IMR-90 (cell line): ENCODE measurements around the gene SUPT3H. TPM values are rescaled to one million over a fixed set of nuclear protein-coding genes. Genes with fewer than 3 reads are reported as not detected.

Experiments used
- ATAC-seq: fragments of 200-7000 bp; cut with Tn5 transposase; 2 replicates; pipeline ENCODE4 v1.9.1; 2020; ENCODE audit warnings: low read depth, mild to moderate bottlenecking, moderate library complexity
- BruUV-seq: library from RNA; stranded (reverse); fragments of 400-500 nt; replicated peaks from 2 replicates; lab custom pipeline; 2021; lab: Mats Ljungman, UMichigan
- CTCF ChIA-PET: fragments of 300-600 bp; formaldehyde crosslinking; extraction: SDS; loops from one replicate; lab custom pipeline; 2021; ENCODE audit warnings: antibody characterized with exemption; lab: Yijun Ruan, JAX
- POLR2A ChIA-PET: fragments of 300-600 bp; sonication (Branson Sonifier 250); formaldehyde crosslinking; loops from one replicate; lab custom pipeline; 2022; ENCODE audit warnings: antibody characterized with exemption; ENCODE audit not compliant: unreplicated experiment; lab: Charles Lee
- DNase-seq: peaks from one replicate; pipeline ENCODE4 v3.0.0; 2013
- H2AFZ ChIP-seq: replicated peaks from 2 replicates; pipeline ENCODE3; 2013; ENCODE audit warnings: low read length, mild to moderate bottlenecking; ENCODE audit not compliant: poor library complexity
- H2AK5ac ChIP-seq: 2 replicates; pipeline ENCODE4 v1.6.1; 2013; ENCODE audit warnings: low read depth, low read length, inconsistent platforms
- H2AK9ac ChIP-seq: replicated peaks from 2 replicates; pipeline ENCODE3; 2013; ENCODE audit warnings: mild to moderate bottlenecking, low read depth, low read length, moderate library complexity; ENCODE audit not compliant: poor library complexity
- H2BK120ac ChIP-seq: 2 replicates; pipeline ENCODE4 v1.6.1; 2013; ENCODE audit warnings: low read depth, low read length, inconsistent platforms
- H2BK15ac ChIP-seq: 3 replicates; pipeline ENCODE4 v1.6.1; 2013; ENCODE audit warnings: low read depth, low read length, inconsistent platforms
- H2BK20ac ChIP-seq: 2 replicates; pipeline ENCODE4 v1.6.1; 2013; ENCODE audit warnings: low read depth, mild to moderate bottlenecking, inconsistent platforms, low read length, moderate library complexity
- H2BK5ac ChIP-seq: 2 replicates; pipeline ENCODE4 v1.6.1; 2013; ENCODE audit warnings: mild to moderate bottlenecking, low read depth, low read length, inconsistent platforms; ENCODE audit not compliant: poor library complexity, severe bottlenecking
- H3K14ac ChIP-seq: replicated peaks from 2 replicates; pipeline ENCODE4 v1.6.1; 2013; ENCODE audit warnings: low read depth, low read length, inconsistent platforms
- H3K18ac ChIP-seq: 2 replicates; pipeline ENCODE4 v1.6.1; 2013; ENCODE audit warnings: low read depth, low read length, control low read depth
- H3K23ac ChIP-seq: 2 replicates; pipeline ENCODE4 v1.6.1; 2013; ENCODE audit warnings: low read depth, low read length, inconsistent platforms
- H3K27ac ChIP-seq: 2 replicates; pipeline ENCODE4 v1.5.1; 2013; ENCODE audit warnings: mild to moderate bottlenecking, control low read depth, low read length; ENCODE audit not compliant: insufficient read depth
- H3K27me3 ChIP-seq: 2 replicates; pipeline ENCODE4 v1.6.1; 2013; ENCODE audit warnings: low read length; ENCODE audit not compliant: control insufficient read depth, insufficient read depth
- H3K36me3 ChIP-seq: 2 replicates; pipeline ENCODE4 v1.6.1; 2013; ENCODE audit warnings: low read length, mixed read lengths; ENCODE audit not compliant: control insufficient read depth, insufficient read depth
- H3K4ac ChIP-seq: 2 replicates; pipeline ENCODE4 v1.6.1; 2013; ENCODE audit warnings: low read depth, low read length, inconsistent platforms
- H3K4me1 ChIP-seq: 2 replicates; pipeline ENCODE4 v1.6.1; 2013; ENCODE audit warnings: low read length, mixed read lengths; ENCODE audit not compliant: control insufficient read depth, insufficient read depth
- H3K4me2 ChIP-seq: 2 replicates; pipeline ENCODE4 v1.6.1; 2013; ENCODE audit warnings: low read depth, mild to moderate bottlenecking, control low read depth, low read length, moderate library complexity
- H3K4me3 ChIP-seq: 2 replicates; pipeline ENCODE4 v1.5.1; 2013; ENCODE audit warnings: low read depth, mild to moderate bottlenecking, control low read depth, low read length, moderate library complexity; ENCODE audit not compliant: insufficient read depth
- H3K56ac ChIP-seq: 2 replicates; pipeline ENCODE4 v1.6.1; 2013; ENCODE audit warnings: low read length, inconsistent platforms; ENCODE audit not compliant: insufficient read depth; ENCODE audit errors: extremely low read depth
- H3K79me1 ChIP-seq, 2 experiments: 2 replicates each; pipeline ENCODE4 v1.6.1; 2013; ENCODE audit warnings: low read length in 2 of 2, inconsistent platforms in 1 of 2, low read depth in 1 of 2
- H3K9ac ChIP-seq: 2 replicates; pipeline ENCODE4 v1.6.1; 2013; ENCODE audit warnings: low read depth, low read length, control low read depth
- H3K9me1 ChIP-seq: 2 replicates; pipeline ENCODE4 v1.6.1; 2013; ENCODE audit warnings: low read length, inconsistent platforms; ENCODE audit not compliant: insufficient read depth
- H3K9me3 ChIP-seq: 2 replicates; pipeline ENCODE4 v1.6.1; 2013; ENCODE audit warnings: low read length; ENCODE audit not compliant: control insufficient read depth, insufficient read depth
- H4K20me1 ChIP-seq: 2 replicates; pipeline ENCODE4 v1.6.1; 2013; ENCODE audit warnings: low read length, inconsistent platforms; ENCODE audit not compliant: insufficient read depth
- H4K5ac ChIP-seq: 2 replicates; pipeline ENCODE4 v1.6.1; 2013; ENCODE audit warnings: mild to moderate bottlenecking, low read depth, low read length, control low read depth
- H4K8ac ChIP-seq, 2 experiments: 2 replicates each; pipeline ENCODE4 v1.6.1; 2013; ENCODE audit warnings: low read depth in 2 of 2, low read length in 2 of 2, control low read depth in 1 of 2, inconsistent platforms in 1 of 2
- H4K91ac ChIP-seq: 2 replicates; pipeline ENCODE4 v1.6.1; 2013; ENCODE audit warnings: low read depth, low read length, inconsistent platforms; ENCODE audit not compliant: insufficient read depth
- BHLHE40 ChIP-seq: fragments of 150-350 bp; IDR thresholded peaks from 2 replicates; pipeline ENCODE4 v1.6.1; 2016; ENCODE audit warnings: mild to moderate bottlenecking, low read depth, low read length
- CEBPB ChIP-seq: IDR thresholded peaks from 2 replicates; pipeline ENCODE4 v1.6.1; 2012; ENCODE audit warnings: low read depth, low read length, improper control_type of control experiment
- CHD1 ChIP-seq: IDR thresholded peaks from 2 replicates; pipeline ENCODE4 v1.6.1; 2012; ENCODE audit warnings: low read depth, low read length, improper control_type of control experiment
- FOS ChIP-seq: fragments of 150-350 bp; IDR thresholded peaks from 2 replicates; pipeline ENCODE4 v1.6.1; 2016; ENCODE audit warnings: low read depth, low read length
- MAFK ChIP-seq: IDR thresholded peaks from 2 replicates; pipeline ENCODE4 v1.6.1; 2012; ENCODE audit warnings: low read depth, low read length, improper control_type of control experiment
- MAZ ChIP-seq: IDR thresholded peaks from 2 replicates; pipeline ENCODE4 v1.6.1; 2012; ENCODE audit warnings: low read depth, mild to moderate bottlenecking, low read length, improper control_type of control experiment, moderate library complexity, borderline replicate concordance
- MXI1 ChIP-seq: IDR thresholded peaks from 2 replicates; pipeline ENCODE4 v1.6.1; 2012; ENCODE audit warnings: low read depth, mild to moderate bottlenecking, low read length, moderate library complexity, borderline replicate concordance
- NFE2L2 ChIP-seq: fragments of 150-350 bp; IDR thresholded peaks from 2 replicates; pipeline ENCODE4 v1.6.1; 2016; ENCODE audit warnings: low read depth, mild to moderate bottlenecking, low read length
- POLR2A ChIP-seq: IDR thresholded peaks from 2 replicates; pipeline ENCODE4 v1.6.1; 2012; ENCODE audit warnings: mild to moderate bottlenecking, low read depth, low read length
- RAD21 ChIP-seq: IDR thresholded peaks from 2 replicates; pipeline ENCODE4 v1.6.1; 2012; ENCODE audit warnings: low read length, improper control_type of control experiment
- RCOR1 ChIP-seq: IDR thresholded peaks from 2 replicates; pipeline ENCODE4 v1.6.1; 2012; ENCODE audit warnings: mild to moderate bottlenecking, low read length, improper control_type of control experiment; ENCODE audit not compliant: insufficient replicate concordance
- RFX5 ChIP-seq: IDR thresholded peaks from 2 replicates; pipeline ENCODE4 v1.8.0; 2012; ENCODE audit warnings: low read depth, mild to moderate bottlenecking, low read length, moderate library complexity
- SMC3 ChIP-seq: fragments of 150-350 bp; IDR thresholded peaks from 2 replicates; pipeline ENCODE4 v1.6.1; 2016; ENCODE audit warnings: low read depth, mild to moderate bottlenecking, antibody characterized with exemption, low read length, moderate library complexity
- WGBS, 2 experiments: methylation state at CpG; one replicate each; pipeline versions ENCODE4 v1.1.5 to v1.1.7; 2013; ENCODE audit warnings: missing lambda C conversion rate in 2 of 2; ENCODE audit not compliant: insufficient read length in 1 of 2; ENCODE audit errors: extremely low coverage in 2 of 2; 5-methylcytosine and 5-hydroxymethylcytosine counted together
- dilution Hi-C: fragments of 300-500 bp; cut with HindIII; formaldehyde crosslinking; loops from one replicate; pipeline ENCODE4 v1.14.3; 2018; ENCODE audit warnings: low sequenced_read_pairs; ENCODE audit not compliant: unreplicated experiment
- in situ Hi-C: fragments of 300-500 bp; cut with MboI; formaldehyde crosslinking; loops from 3 replicates; pipeline ENCODE4 v1.14.3; 2019; ENCODE audit warnings: low sequenced_read_pairs, inconsistent platforms, mixed read lengths
- intact Hi-C: fragments of 100-400 bp; cut with micrococcal nuclease; formaldehyde crosslinking; loops from 2 replicates; pipeline ENCODE4 v1.10.0; 2022
- polyA plus RNA-seq, 3 experiments: library from polyadenylated mRNA; depleted of rRNA; stranded (reverse); fragments of >200 nt; gene quantifications; 2 replicates each; pipeline ENCODE4 v1.2.3, GENCODE V29; 2012; ENCODE audit warnings: low replicate concordance in 1 of 3
- total RNA-seq: library from RNA; depleted of rRNA; stranded (reverse); fragments of >200 nt; gene quantifications from 2 replicates; pipeline ENCODE4 v1.2.3, GENCODE V29; 2012
- TF ChIP-seq, protein P1 (sequence below): fragments of 150-350 bp; IDR thresholded peaks from 2 replicates; pipeline ENCODE4 v1.6.1; 2016; ENCODE audit warnings: low read depth, mild to moderate bottlenecking, low read length, moderate library complexity, borderline replicate concordance
- TF ChIP-seq, protein P2 (sequence below): fragments of 150-350 bp; IDR thresholded peaks from 2 replicates; pipeline ENCODE4 v1.6.1; 2017; ENCODE audit warnings: mild to moderate bottlenecking, antibody characterized with exemption, low read length, low read depth
- TF ChIP-seq, protein P3 (sequence below): conservative IDR thresholded peaks from 2 replicates; pipeline ENCODE4 v1.5.1; 2012; ENCODE audit warnings: mild to moderate bottlenecking, low read depth, low read length, improper control_type of control experiment

SUPT3H gene
- total and polyA plus RNA-seq, 2 of the 4 experiments (the other 2 are of a cell fraction), result 4.5 to 5.0 TPM

- Histone ChIP-seq H3K9me1 (no peaks in the 10 kb centered on the region), H2BK15ac (no peak overlapping the region), H2BK5ac (no peak overlapping the region), H2AFZ (no peak overlapping the region), H4K8ac (no peak overlapping the region), H3K14ac (no peak overlapping the region), H3K4me1 (no peaks in the 10 kb centered on the region), H2BK20ac (no peak overlapping the region), H2BK120ac (no peak overlapping the region), H3K9me3 (no peaks in the 10 kb centered on the region), H3K27ac (no peak overlapping the region), H4K91ac (no peak overlapping the region), H4K20me1 (no peaks in the 10 kb centered on the region), H3K36me3 (no peaks in the 10 kb centered on the region), H3K23ac (no peak overlapping the region), H3K18ac (no peak overlapping the region), H3K4ac (no peak overlapping the region), H2AK5ac (no peak overlapping the region), H3K4me2 (no peak overlapping the region), H3K79me1 (no peaks in the 10 kb centered on the region; a peak in 2 of 4 replicates), H4K5ac (no peak overlapping the region), H3K9ac (no peak overlapping the region), H3K27me3 (no peaks in the 10 kb centered on the region), H2AK9ac (no peak overlapping the region), H3K56ac (no peak overlapping the region), H3K4me3 (no peak overlapping the region)
- BruUV-seq, result no TSS peak
- ChIA-PET POLR2A (interaction anchor here (0.6 kb wide), 1 partner anchor 114 kb away, joined by 3 read pairs; no protein-coding TSS in a partner anchor), CTCF (no interaction called here)
- WGBS, 2 experiments, result no CpG with 5 or more reads among the region's 3 CpGs
- ATAC-seq (no peak), DNase-seq (no peak)
- no peak for TF ChIP-seq NFE2L2
- TF ChIP-seq, protein P1, sequence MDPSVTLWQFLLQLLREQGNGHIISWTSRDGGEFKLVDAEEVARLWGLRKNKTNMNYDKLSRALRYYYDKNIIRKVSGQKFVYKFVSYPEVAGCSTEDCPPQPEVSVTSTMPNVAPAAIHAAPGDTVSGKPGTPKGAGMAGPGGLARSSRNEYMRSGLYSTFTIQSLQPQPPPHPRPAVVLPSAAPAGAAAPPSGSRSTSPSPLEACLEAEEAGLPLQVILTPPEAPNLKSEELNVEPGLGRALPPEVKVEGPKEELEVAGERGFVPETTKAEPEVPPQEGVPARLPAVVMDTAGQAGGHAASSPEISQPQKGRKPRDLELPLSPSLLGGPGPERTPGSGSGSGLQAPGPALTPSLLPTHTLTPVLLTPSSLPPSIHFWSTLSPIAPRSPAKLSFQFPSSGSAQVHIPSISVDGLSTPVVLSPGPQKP, result no peak
- TF ChIP-seq, protein P2, sequence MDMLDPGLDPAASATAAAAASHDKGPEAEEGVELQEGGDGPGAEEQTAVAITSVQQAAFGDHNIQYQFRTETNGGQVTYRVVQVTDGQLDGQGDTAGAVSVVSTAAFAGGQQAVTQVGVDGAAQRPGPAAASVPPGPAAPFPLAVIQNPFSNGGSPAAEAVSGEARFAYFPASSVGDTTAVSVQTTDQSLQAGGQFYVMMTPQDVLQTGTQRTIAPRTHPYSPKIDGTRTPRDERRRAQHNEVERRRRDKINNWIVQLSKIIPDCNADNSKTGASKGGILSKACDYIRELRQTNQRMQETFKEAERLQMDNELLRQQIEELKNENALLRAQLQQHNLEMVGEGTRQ, result no peak
- TF ChIP-seq SMC3, result no peak
- TF ChIP-seq MXI1, result no peak
- no peak for TF ChIP-seq MAFK
- no peak for TF ChIP-seq RAD21
- no peak for TF ChIP-seq RCOR1
- TF ChIP-seq MAZ, result no peak
- TF ChIP-seq RFX5, result no peak
- no peak for TF ChIP-seq CEBPB
- no peak for TF ChIP-seq BHLHE40
- no peak for TF ChIP-seq CHD1
- TF ChIP-seq, protein P3, sequence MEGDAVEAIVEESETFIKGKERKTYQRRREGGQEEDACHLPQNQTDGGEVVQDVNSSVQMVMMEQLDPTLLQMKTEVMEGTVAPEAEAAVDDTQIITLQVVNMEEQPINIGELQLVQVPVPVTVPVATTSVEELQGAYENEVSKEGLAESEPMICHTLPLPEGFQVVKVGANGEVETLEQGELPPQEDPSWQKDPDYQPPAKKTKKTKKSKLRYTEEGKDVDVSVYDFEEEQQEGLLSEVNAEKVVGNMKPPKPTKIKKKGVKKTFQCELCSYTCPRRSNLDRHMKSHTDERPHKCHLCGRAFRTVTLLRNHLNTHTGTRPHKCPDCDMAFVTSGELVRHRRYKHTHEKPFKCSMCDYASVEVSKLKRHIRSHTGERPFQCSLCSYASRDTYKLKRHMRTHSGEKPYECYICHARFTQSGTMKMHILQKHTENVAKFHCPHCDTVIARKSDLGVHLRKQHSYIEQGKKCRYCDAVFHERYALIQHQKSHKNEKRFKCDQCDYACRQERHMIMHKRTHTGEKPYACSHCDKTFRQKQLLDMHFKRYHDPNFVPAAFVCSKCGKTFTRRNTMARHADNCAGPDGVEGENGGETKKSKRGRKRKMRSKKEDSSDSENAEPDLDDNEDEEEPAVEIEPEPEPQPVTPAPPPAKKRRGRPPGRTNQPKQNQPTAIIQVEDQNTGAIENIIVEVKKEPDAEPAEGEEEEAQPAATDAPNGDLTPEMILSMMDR, result no peak
- no peak for TF ChIP-seq POLR2A
- no peak for TF ChIP-seq FOS
- intact Hi-C loops (no loop called here), dilution Hi-C loops (no loop called here), in situ Hi-C loops (no loop called here)
Measured at GRCh38 chr6:45260696-45261095, 117.0 kb downstream of the SUPT3H start.
